Measurements from ENCODE around the gene NCSTN.
A peak's percentile ranks its signal among the peaks of the same experiment; 100 is the strongest.

The NCSTN gene

DNA sequence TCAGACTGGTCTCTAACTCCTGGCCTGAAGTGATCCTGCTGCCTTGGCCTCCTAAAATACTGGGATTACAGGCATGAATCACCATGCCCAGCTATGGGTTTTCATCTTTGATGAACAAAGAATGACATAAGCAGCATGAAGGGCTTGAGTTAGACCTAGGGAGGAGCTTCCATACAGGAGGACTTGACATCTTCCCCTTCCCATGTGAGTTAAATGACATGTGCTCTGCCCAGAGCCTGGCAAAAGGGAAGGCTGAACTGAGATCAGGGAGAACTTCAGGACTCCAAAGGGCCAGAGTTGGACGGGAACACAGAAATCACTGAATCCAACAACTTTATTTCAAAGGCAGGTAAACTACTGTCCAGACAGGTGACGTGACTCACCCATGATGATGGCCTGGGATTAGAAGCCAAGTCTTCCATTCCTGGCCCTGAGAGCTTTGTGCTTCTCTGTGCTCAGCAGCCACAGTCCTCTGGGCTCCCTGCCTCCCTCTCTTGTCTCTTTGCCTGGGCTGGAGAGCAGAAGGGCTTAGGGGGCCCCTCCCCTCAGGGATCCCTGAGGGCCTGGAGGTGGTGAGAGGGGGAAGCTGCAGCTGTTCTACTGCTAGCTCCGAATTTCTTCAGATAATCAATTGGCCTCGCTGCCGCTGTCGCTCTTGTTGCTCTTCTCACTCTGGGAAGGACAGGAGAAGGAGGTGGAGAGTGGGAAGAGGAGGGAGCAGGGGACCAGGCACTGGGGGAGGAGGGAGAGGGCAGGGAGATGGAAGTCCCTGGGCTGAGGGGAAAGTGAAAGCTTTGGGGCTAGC is 31.3 kb downstream of the NCSTN start:
- H2AFZ ChIP-seq (ENCODE audit: low read depth, low read length) = no peak overlapping the region
- no peak for TF ChIP-seq EZH2phosphoT487 (IDR thresholded peaks at IDR 0.05; ENCODE audit: low read depth)
- TF ChIP-seq, protein P1, sequence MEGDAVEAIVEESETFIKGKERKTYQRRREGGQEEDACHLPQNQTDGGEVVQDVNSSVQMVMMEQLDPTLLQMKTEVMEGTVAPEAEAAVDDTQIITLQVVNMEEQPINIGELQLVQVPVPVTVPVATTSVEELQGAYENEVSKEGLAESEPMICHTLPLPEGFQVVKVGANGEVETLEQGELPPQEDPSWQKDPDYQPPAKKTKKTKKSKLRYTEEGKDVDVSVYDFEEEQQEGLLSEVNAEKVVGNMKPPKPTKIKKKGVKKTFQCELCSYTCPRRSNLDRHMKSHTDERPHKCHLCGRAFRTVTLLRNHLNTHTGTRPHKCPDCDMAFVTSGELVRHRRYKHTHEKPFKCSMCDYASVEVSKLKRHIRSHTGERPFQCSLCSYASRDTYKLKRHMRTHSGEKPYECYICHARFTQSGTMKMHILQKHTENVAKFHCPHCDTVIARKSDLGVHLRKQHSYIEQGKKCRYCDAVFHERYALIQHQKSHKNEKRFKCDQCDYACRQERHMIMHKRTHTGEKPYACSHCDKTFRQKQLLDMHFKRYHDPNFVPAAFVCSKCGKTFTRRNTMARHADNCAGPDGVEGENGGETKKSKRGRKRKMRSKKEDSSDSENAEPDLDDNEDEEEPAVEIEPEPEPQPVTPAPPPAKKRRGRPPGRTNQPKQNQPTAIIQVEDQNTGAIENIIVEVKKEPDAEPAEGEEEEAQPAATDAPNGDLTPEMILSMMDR (IDR thresholded peaks at IDR 0.05; ENCODE audit: low read depth, low read length) = no peak
- no peak overlapping the region for H3K4me3 ChIP-seq (ENCODE audit: low read length)
- 0 out of 2 replicates have a peak overlapping the region, but pooled peaks have one; percentile 75 for H3K4me2 ChIP-seq (ENCODE audit: low read length)
- no peak overlapping the region for H3K27ac ChIP-seq (ENCODE audit: low read length)
- H3K27me3 ChIP-seq (ENCODE audit: low read depth, low read length) = peaks cover 7% of the 10 kb centered on the region; the same call in 1 of the 2 replicates
- H3K9ac ChIP-seq (ENCODE audit: low read length) = no peak overlapping the region
- H3K9me3 ChIP-seq (ENCODE audit: insufficient read depth, low read length) = no peaks in the 10 kb centered on the region
- H3K79me2 ChIP-seq (ENCODE audit: low read length) = no peaks in the 10 kb centered on the region
- H3K36me3 ChIP-seq (replicated peaks; ENCODE audit: low read depth, low read length) = no peaks in the 10 kb centered on the region
- H3K4me1 ChIP-seq (ENCODE audit: low read length) = peaks cover 24% of the 10 kb centered on the region
- H4K20me1 ChIP-seq (ENCODE audit: insufficient read depth, low read length) = no peaks in the 10 kb centered on the region

DNA sequence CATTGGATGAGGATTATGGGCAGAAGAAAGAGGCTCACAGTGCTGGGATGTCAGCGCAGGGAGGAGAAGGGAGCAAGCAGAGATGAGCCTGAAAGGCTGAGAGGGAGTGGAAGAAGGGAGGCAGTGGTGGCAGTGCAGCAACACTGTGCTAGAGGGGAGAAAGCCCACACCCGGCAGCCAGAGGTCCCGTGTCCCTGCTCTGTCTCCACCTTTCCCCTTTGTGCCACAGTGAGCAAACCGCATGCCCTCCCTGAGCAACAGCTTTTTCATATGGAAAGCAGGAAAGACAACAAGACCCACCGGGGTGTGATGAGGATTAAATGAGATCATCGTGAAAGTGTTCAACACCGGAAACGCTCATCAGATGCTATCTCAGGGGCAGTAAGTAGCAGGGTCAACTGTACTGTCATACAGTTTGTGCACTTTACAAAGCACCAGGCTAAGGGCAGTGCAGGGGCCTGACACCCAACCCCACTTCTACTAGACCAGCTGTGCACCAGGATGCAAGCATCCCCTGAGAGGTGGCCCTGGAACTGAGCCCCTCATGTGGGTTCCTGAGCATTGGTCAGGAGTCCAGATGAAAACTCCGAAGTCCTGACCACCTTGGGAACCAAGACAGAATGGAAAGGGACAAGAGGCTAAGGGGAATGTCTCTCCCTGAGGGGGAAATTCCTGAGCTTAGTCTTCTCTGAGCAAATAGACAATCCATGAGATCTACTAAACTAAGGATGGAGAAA is 32.8 kb downstream of the NCSTN start:
- H3K4me1 ChIP-seq (ENCODE audit: low read length) = peaks cover 24% of the 10 kb centered on the region
- peak overlapping the region; percentile 85 for H2AFZ ChIP-seq (ENCODE audit: low read depth, low read length)
- H3K9ac ChIP-seq (ENCODE audit: low read length) = peak overlapping the region; percentile 37
- TF ChIP-seq, protein P1 (IDR thresholded peaks at IDR 0.05; ENCODE audit: low read depth, low read length) = no peak
- no peak for TF ChIP-seq EZH2phosphoT487 (IDR thresholded peaks at IDR 0.05; ENCODE audit: low read depth)
- peak overlapping the region; percentile 29 for H3K27ac ChIP-seq (ENCODE audit: low read length)
- H4K20me1 ChIP-seq (ENCODE audit: insufficient read depth, low read length) = no peaks in the 10 kb centered on the region
- no peaks in the 10 kb centered on the region for H3K79me2 ChIP-seq (ENCODE audit: low read length)
- H3K4me3 ChIP-seq (ENCODE audit: low read length) = peak overlapping the region; percentile 51
- peak overlapping the region; percentile 75 for H3K4me2 ChIP-seq (ENCODE audit: low read length)
- H3K36me3 ChIP-seq (replicated peaks; ENCODE audit: low read depth, low read length) = no peaks in the 10 kb centered on the region
- no peaks in the 10 kb centered on the region for H3K9me3 ChIP-seq (ENCODE audit: insufficient read depth, low read length)
- peaks cover 7% of the 10 kb centered on the region; the same call in 1 of the 2 replicates for H3K27me3 ChIP-seq (ENCODE audit: low read depth, low read length)

DNA sequence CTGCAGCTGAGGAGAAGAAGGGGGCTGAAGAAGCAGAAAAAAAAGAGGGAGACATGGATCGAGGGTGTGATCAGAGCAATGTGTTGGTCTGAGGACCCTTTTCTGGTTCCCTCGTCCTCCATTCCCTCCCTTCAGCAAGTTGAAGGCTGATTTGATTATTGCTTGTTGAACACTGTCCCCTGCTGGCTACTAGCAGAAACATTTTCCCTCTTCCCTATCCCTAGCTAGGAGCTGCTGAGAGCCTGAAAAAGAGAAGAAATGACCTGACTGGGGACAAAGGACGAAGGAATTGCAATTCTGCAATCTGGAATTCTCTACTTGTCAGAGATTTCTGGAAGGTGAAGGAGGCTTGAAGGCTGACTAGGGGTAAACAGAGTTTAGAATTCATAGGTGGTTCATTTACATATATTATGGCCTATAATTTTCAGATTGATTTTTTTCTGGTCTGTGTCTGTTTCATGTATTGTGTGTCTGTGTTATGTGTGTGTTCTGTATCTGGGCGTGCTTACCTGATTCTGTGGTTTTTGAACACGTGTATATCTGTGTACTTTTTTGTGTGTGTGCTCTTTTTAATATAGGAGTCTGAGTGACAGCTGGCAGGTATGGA is 33.4 kb downstream of the NCSTN start:
- H2AFZ ChIP-seq (ENCODE audit: low read depth, low read length) = peak overlapping the region; percentile 85
- H3K27me3 ChIP-seq (ENCODE audit: low read depth, low read length) = peaks cover 7% of the 10 kb centered on the region; the same call in 1 of the 2 replicates
- TF ChIP-seq EZH2phosphoT487 (IDR thresholded peaks at IDR 0.05; ENCODE audit: low read depth) = no peak
- TF ChIP-seq, protein P1 (IDR thresholded peaks at IDR 0.05; ENCODE audit: low read depth, low read length) = peak; percentile 99
- no peaks in the 10 kb centered on the region for H4K20me1 ChIP-seq (ENCODE audit: insufficient read depth, low read length)
- no peaks in the 10 kb centered on the region for H3K79me2 ChIP-seq (ENCODE audit: low read length)
- H3K27ac ChIP-seq (ENCODE audit: low read length) = no peak overlapping the region
- no peaks in the 10 kb centered on the region for H3K36me3 ChIP-seq (replicated peaks; ENCODE audit: low read depth, low read length)
- peaks cover 22% of the 10 kb centered on the region for H3K4me1 ChIP-seq (ENCODE audit: low read length)
- H3K9me3 ChIP-seq (ENCODE audit: insufficient read depth, low read length) = no peaks in the 10 kb centered on the region
- H3K4me3 ChIP-seq (ENCODE audit: low read length) = peak overlapping the region; percentile 51
- H3K4me2 ChIP-seq (ENCODE audit: low read length) = peak overlapping the region; percentile 75
- H3K9ac ChIP-seq (ENCODE audit: low read length) = peak overlapping the region; percentile 37

Data from OCI-LY3 (cell line).